Measurements from ENCODE around the gene FKBP5. TPM values are rescaled to one million over a fixed set of nuclear protein-coding genes. Genes with fewer than 3 reads are reported as not detected.
"Not testable (repeated sequence)": the region's sequence is repeated elsewhere in the genome, so short reads cannot be mapped to it uniquely, and the experiment has no call there.

The FKBP5 gene
- total RNA-seq, 1 donor from 2014 or later: 9.7 TPM

DNA sequence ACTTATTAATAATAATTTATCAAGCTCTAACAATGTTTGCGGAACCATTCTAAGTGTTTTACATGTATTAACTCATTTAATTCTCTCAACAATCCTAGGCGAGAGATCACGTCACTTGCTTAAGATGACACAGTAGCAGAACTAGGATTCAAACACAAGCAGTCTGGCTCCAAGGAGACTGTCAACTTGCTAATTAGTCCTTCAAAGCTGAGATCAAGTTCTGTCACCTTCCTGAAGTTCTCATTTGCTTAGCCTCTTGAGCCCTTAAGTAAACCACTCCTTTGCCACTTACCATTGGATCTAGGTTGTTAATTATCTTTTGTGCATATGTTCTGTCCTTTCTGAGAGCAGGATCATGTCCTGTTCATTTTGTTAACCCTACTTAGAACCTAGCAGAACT lies 14.1 kb downstream of the FKBP5 start:
- DNase-seq (ENCODE audit: low read depth): no peak
- TF ChIP-seq, protein P1, sequence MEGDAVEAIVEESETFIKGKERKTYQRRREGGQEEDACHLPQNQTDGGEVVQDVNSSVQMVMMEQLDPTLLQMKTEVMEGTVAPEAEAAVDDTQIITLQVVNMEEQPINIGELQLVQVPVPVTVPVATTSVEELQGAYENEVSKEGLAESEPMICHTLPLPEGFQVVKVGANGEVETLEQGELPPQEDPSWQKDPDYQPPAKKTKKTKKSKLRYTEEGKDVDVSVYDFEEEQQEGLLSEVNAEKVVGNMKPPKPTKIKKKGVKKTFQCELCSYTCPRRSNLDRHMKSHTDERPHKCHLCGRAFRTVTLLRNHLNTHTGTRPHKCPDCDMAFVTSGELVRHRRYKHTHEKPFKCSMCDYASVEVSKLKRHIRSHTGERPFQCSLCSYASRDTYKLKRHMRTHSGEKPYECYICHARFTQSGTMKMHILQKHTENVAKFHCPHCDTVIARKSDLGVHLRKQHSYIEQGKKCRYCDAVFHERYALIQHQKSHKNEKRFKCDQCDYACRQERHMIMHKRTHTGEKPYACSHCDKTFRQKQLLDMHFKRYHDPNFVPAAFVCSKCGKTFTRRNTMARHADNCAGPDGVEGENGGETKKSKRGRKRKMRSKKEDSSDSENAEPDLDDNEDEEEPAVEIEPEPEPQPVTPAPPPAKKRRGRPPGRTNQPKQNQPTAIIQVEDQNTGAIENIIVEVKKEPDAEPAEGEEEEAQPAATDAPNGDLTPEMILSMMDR (IDR thresholded peaks at IDR 0.05; ENCODE audit: insufficient read depth, low read length, poor library complexity, severe bottlenecking): no peak
- H3K36me3 ChIP-seq (ENCODE audit: control insufficient read depth, insufficient read depth, low read length): no peaks in the 10 kb centered on the region
- no peak overlapping the region for H3K4me3 ChIP-seq (ENCODE audit: low read depth, low read length)
- no peaks in the 10 kb centered on the region for H3K27me3 ChIP-seq (ENCODE audit: control insufficient read depth, insufficient read depth, low read length)

DNA sequence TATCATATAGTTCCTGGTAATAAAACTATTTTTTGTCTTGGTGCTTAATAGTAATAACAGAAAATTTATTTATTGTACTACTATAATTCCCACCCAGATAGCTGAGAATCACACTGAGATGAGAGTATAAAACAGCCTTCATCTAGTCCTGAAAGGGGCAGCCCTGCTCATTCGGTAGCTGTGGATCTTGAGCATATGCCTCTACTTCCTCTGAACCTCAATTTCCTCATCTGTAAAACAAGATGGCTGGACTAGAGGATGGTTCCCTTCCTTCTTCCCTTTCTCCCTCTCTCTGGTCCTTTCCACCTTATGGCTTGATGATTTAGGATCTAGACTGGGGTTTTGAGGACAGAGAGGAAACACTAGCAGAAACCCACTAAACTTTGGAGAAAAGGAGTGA lies 15.0 kb downstream of the FKBP5 start:
- no peak for DNase-seq (ENCODE audit: low read depth)
- Histone ChIP-seq H3K27me3 (ENCODE audit: control insufficient read depth, insufficient read depth, low read length) (no peaks in the 10 kb centered on the region), H3K36me3 (ENCODE audit: control insufficient read depth, insufficient read depth, low read length) (no peaks in the 10 kb centered on the region), H3K4me3 (ENCODE audit: low read depth, low read length) (no peak overlapping the region)
- TF ChIP-seq, protein P1 (IDR thresholded peaks at IDR 0.05; ENCODE audit: insufficient read depth, low read length, poor library complexity, severe bottlenecking): no peak

DNA sequence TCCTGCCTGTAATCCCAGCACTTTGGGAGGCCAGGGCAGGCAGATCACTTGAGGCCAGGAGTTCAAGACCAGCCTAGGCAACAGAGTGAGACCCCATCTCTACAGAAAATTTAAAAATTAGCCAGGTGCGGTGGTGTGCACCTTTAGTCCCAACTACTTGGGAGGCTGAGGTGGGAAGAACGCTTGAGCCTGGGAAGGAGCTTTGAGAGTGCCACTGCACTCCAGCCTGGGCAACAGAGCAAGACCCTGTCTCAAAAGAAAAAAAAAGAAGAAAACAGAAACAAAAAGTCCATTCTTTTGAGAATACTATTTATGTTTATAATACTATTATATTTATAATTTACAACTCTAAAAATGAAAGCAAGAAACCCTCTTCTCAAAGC lies 15.4 kb downstream of the FKBP5 start:
- H3K36me3 ChIP-seq (ENCODE audit: control insufficient read depth, insufficient read depth, low read length); H3K4me3 ChIP-seq (ENCODE audit: low read depth, low read length); DNase-seq (ENCODE audit: low read depth); H3K27me3 ChIP-seq (ENCODE audit: control insufficient read depth, insufficient read depth, low read length): not testable (repeated sequence)

DNA sequence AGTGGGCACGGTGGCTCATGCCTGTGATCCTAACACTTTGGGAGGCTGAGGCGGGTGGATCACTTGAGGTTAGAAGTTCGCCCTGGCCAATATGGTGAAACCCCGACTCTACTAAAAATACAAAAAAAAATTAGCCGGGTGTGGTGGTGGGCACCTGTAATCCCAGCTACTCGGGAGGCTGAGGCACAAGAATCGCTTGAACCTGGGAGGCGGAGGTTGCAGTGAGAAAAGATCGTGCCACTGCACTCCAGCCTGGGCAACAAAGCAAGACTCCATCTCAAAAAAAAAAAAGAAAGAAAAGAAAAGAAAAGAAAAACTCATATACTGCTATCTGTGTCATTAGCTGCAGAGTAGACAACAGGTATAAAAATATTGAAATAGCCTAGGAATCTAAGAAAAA lies 18.3 kb downstream of the FKBP5 start:
- DNase-seq (ENCODE audit: low read depth); H3K36me3 ChIP-seq (ENCODE audit: control insufficient read depth, insufficient read depth, low read length): not testable (repeated sequence)

DNA sequence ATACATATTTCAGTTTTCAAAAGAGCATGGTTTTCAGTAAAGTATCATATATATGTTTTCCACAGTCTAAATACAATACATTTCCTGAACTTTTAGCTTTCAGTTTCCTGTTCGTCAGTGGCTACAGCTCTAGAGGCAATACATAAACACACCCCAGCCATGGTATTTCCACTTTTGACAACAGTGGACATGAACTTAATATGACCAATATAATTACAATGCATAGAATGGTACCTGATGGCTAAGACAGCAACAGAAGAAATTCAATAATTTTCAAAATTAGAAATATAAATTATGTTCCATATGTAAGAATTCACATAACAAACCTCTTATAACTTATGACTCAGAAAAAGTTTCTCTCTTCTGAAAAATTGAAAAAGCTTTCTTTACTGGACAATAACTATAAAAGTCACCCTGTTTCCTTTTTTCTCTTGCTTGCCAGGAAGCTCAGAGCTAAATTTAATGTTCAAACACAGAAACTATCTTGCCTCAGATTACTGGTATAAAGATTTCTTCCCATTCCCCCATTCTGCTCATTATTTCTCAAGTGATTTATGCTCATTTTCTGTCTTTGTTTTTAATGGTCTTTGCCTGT lies 19.2 kb downstream of the FKBP5 start:
- Histone ChIP-seq H3K4me3 (ENCODE audit: low read depth, low read length) (no peak overlapping the region), H3K27me3 (ENCODE audit: control insufficient read depth, insufficient read depth, low read length) (no peaks in the 10 kb centered on the region), H3K36me3 (ENCODE audit: control insufficient read depth, insufficient read depth, low read length) (no peaks in the 10 kb centered on the region)
- TF ChIP-seq, protein P1 (IDR thresholded peaks at IDR 0.05; ENCODE audit: insufficient read depth, low read length, poor library complexity, severe bottlenecking): no peak
- DNase-seq (ENCODE audit: low read depth): no peak

More for the DNA sequence above, 18.3 kb downstream of the FKBP5 start:
- H3K4me3 ChIP-seq (ENCODE audit: low read depth, low read length); H3K27me3 ChIP-seq (ENCODE audit: control insufficient read depth, insufficient read depth, low read length): not testable (repeated sequence)

DNA sequence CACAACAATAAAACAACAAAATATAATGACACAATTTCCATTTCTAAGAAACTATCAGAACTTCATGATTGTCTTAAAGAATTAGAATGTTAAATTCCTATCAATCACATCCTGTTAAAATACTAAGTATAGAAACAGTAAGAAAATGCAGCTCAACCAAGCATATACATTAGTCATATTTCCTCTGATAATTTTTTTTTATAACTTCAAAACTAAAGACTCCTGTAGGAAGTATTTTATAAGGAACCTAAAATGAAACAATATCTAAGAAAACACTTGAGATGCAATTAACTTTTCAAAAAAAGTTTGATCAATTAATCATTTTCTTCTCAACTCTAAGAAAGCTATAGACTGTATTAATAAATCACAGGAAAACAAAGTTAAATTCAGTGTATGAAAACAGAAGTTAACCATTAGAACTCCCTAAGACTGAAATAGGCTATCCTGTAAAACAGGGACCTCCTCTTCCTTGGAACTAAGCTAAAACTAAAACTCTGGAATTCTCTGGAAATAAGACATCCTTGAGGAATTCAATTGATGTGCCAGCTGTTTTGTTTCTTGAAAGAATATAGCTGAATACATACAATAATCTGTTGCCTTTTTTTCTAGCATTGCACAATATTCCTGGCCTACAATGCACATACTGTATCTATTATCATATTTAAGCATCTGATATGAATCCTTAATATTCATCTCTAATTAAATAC lies 19.8 kb downstream of the FKBP5 start:
- Histone ChIP-seq H3K27me3 (ENCODE audit: control insufficient read depth, insufficient read depth, low read length) (no peaks in the 10 kb centered on the region), H3K4me3 (ENCODE audit: low read depth, low read length) (no peak overlapping the region), H3K36me3 (ENCODE audit: control insufficient read depth, insufficient read depth, low read length) (no peaks in the 10 kb centered on the region)
- no peak for DNase-seq (ENCODE audit: low read depth)
- TF ChIP-seq, protein P1 (IDR thresholded peaks at IDR 0.05; ENCODE audit: insufficient read depth, low read length, poor library complexity, severe bottlenecking): no peak

DNA sequence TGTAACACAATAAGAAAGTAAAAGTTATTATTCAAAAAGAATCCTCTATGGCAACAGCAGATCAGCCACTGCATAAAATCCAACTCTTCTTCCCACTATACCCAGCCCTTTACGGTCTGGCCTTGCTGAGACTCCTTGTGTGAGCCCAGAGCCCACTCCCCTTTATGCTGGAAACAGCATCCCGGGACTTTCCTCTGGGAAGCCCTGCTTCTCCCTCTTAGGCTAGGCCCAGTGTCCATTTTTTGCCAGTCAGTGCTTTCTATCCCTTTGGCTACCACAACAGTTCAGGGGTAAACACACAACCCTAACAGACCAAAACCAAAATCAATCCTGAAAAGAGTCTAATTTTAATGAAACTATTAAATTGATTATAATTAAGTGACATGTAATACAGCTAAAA lies 20.6 kb downstream of the FKBP5 start:
- no peaks in the 10 kb centered on the region for H3K36me3 ChIP-seq (ENCODE audit: control insufficient read depth, insufficient read depth, low read length)
- no peak overlapping the region for H3K4me3 ChIP-seq (ENCODE audit: low read depth, low read length)
- no peak for DNase-seq (ENCODE audit: low read depth)
- TF ChIP-seq, protein P1 (IDR thresholded peaks at IDR 0.05; ENCODE audit: insufficient read depth, low read length, poor library complexity, severe bottlenecking): no peak
- H3K27me3 ChIP-seq (ENCODE audit: control insufficient read depth, insufficient read depth, low read length): no peaks in the 10 kb centered on the region

Measured in kidney epithelial cell (primary cell).